Stimulated activated CD8-positive, alpha-beta memory T cell treated with anti-CD3 and anti-CD28 coated beads, Interleukin-12 subunit alpha, Interleukin-12 subunit beta, amount 100 ng/mL, for 1 hour (primary cell): ENCODE results near the gene CACNA1A.
"Not testable (repeated sequence)": the region's sequence is repeated elsewhere in the genome, so short reads cannot be mapped to it uniquely, and the experiment has no call there.

ENCODE experiments used
- DNase-seq: peaks from one replicate; pipeline ENCODE4 v3.0.0-alpha.2; 2020; ENCODE audit warnings: low read depth

Gene CACNA1A

GRCh38 chr19:13277104-13277809, 229.0 kb downstream of the CACNA1A start:
- peak; percentile 39 for DNase-seq

GRCh38 chr19:13275016-13275722, 231.1 kb downstream of the CACNA1A start:
- DNase-seq = no peak

GRCh38 chr19:13270514-13271105, 235.7 kb downstream of the CACNA1A start:
- no peak for DNase-seq

GRCh38 chr19:13269348-13269747, 236.9 kb downstream of the CACNA1A start:
- no peak for DNase-seq

- DNase-seq = no peak
Measured at GRCh38 chr19:13267889-13268288, 238.4 kb downstream of the CACNA1A start.

DNA sequence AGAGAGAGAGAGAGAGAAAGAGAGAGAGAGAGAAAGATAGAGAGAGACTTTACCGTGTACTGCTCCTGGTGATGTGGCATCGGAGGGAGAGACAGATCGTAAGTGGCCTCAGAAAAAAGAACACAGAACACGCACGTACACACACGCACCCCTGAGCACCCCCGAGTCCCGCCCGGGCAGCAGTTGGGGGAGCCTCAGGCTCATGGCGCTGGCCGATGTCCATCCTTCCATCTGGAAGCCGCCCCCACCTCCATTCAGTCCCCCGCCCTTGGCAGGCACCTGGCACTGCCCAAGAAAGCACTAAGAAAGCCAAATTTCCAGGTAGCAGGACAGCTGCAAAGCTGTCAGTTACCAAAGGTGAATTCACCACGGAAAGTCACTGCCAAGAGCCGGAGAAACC, 239.1 kb downstream of the CACNA1A start:
- DNase-seq = no peak

DNA sequence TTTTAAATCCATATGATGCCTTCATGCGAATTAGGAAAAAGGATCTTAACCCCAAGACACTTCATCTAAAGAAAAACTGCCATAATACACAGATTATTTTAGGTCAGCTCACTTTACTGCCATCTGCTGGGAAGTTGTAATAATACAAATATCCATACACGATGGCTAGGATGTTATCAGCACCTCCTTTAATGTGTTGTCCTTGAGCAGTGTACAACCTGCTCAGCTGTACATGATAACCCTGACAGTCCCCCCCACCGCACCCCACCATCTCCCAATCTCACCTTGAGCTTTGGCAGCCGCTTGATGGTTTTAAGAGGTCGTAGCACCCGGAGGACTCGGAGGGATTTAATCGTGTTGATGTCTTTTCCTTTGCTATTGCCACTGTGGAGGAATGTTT, 243.8 kb downstream of the CACNA1A start:
- no peak for DNase-seq

GRCh38 chr19:13260883-13261653, 245.2 kb downstream of the CACNA1A start:
- no peak for DNase-seq

- DNase-seq = no peak
Measured at GRCh38 chr19:13256918-13257317, 249.4 kb downstream of the CACNA1A start.

- DNase-seq = not testable (repeated sequence)
Measured at GRCh38 chr19:13256398-13256797, 249.9 kb downstream of the CACNA1A start.

DNA sequence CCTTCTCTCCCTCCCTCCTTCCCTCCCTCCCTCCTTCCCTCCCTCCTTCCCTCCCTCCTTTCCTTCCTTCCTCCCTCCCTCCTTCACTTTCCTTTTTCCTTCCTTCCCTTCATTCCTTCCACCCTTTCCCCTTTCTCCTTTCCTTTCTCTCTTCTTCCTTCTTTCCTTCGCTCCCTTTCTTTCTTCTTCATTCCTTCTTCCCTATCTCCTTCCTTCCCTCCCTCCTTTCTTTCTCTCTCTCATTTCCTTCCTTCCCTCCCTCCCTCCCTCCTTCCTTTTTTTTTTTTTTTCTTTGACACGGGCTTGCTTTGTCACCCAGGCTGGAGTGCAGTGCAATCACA, 250.6 kb downstream of the CACNA1A start:
- DNase-seq = no peak

DNA sequence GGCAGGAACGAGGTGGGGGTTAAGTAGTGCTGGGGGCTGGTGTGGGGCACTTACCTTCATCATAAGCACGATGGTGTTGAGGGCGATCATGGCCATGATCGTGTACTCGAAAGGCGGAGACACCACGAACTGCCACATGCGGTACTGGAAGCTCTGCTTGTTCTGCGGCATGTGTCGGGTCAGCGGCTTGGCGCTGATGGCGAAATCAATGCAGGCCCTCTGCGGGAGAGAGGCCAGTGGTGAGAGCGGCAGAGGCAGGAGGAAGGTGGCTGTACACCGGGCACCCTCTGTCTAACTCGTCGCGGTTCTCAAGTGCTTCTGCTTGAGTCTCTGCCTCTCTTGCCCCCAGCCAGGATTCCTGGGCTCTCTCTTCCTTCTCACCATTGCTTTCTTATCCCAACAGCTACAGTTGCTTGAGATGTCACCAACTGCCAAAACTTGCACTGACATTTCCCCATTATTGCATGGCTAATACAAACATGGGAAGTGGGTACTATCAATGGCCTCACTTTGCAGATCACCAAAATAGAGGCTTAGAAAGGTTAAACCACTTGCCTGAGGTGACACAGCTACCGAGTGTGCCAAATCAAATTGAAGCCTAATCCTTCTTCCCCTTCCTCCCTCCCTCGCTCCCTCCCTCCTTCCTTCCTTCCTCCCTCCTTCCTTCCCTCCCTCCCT, 251.1 kb downstream of the CACNA1A start:
- DNase-seq = no peak

GRCh38 chr19:13252569-13253335, 253.5 kb downstream of the CACNA1A start:
- DNase-seq = no peak

DNA sequence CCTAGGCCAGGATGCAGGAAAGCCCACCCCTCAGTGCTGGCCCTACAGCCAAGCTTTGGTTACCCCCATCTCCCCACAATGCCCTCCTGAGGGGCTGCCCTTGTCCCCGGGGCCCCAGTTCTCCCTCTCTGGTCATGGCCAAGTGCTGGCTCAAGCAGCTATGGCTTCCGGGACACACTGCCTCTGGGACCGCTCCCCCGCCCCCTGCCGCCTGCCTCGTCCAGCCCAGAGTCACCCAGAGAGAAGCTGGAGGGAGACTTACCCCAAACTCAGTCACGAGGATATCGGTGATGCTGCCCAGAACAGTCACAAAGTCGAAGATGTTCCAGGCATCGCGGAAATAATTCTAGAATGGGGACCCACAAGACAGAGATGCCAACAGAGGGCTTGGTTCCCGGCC, 261.4 kb downstream of the CACNA1A start:
- DNase-seq = no peak

DNA sequence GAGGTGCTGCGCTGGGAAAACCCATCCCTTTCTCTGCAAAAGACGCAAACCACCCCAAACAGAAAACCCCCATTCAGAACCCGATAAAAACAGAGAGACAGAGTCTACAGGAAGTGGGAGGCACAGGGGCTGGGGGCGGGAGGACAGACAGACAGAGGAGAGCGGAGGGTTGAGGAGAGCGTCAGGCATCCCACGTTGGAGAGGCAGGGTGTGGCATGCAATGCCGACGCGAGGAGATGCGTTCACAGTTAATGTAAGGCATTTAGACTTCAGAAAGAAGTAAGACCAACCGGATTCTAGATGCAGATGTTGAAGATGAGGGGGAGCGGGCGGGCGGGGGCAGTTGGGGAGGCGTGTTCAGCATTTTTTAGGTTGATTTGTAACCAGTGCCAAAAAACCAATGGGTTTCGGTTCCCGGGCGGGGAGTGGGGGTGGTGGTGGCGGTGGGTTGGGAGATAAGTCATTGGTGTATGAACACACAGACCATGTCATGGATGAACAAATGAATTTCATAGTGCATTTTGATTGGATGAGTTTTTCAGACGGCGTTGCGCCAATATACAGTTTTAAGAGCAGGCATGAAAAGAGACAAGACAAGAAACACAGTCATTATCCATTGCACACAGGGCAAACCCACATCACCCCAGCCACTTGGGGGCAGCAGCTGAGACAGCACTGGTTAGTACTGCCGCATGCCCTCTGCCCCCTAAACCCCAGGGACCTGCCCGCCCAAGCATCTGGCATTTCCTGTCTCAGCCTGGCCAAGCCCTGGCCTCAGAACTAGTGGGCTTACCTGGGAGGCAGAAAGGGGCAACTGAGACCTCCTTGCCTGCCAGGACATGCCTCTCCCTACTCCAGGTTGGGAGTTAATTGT, 264.8 kb downstream of the CACNA1A start:
- no peak for DNase-seq

- DNase-seq = no peak
Measured at GRCh38 chr19:13240312-13241022, 265.8 kb downstream of the CACNA1A start.

- DNase-seq = no peak
Measured at GRCh38 chr19:13238891-13239534, 267.3 kb downstream of the CACNA1A start.

DNA sequence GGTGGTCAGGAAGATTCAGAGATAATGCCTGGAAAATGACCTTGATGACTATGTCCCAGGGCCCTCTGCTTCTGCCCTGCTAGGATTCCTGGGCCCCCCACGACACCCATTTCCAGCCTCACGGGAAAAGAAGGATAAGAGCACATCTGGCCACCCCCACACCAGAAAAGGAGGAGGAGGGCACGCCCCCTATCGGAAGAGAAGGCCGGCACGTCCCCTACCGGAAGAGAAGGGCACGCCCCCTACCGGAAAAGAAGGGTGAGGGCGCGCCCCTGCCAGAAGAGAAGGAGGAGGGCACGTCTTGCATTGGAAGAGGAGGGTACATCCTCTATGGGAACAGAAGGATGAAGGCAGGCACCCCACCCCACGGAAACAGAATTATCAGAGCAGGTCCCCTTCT, 271.8 kb downstream of the CACNA1A start:
- peak; percentile 15 for DNase-seq

- DNase-seq = no peak
Measured at GRCh38 chr19:13231663-13232062, 274.6 kb downstream of the CACNA1A start.
